Kidney tubule cell (primary cell): Measurements from ENCODE around the gene TBX3.

Source experiments
- DNase-seq: peaks from one replicate; pipeline ENCODE4 v3.0.0-alpha.2; 2018; ENCODE audit warnings: low spot score

TBX3 gene

GRCh38 chr12:114668151-114668885, 15.7 kb downstream of the TBX3 start:
- peak; percentile 94 for DNase-seq

DNA sequence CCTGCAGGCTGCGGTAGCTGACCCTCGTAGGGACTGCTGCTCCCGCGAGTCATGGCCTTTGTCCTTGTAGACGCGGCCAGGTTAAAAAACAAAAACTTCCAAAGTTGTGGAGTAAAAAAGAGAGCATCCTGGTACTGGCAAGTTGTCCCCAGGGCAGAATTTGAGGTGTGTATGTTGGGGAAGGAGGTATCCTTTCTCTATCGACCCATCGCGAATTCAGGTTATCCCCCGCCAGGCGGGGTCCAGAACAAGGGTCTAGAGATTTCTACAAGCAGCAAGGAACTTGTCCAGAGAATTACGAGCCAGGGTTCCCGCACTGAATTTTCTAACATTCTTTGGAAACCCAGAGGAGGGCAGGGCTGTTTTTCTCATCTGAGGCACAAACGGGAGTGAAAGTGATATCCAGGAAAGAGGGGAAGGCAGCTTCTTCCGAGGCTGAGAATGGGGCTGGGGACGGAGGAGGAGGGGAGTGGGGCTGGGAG, 16.3 kb downstream of the TBX3 start:
- DNase-seq: no peak

DNA sequence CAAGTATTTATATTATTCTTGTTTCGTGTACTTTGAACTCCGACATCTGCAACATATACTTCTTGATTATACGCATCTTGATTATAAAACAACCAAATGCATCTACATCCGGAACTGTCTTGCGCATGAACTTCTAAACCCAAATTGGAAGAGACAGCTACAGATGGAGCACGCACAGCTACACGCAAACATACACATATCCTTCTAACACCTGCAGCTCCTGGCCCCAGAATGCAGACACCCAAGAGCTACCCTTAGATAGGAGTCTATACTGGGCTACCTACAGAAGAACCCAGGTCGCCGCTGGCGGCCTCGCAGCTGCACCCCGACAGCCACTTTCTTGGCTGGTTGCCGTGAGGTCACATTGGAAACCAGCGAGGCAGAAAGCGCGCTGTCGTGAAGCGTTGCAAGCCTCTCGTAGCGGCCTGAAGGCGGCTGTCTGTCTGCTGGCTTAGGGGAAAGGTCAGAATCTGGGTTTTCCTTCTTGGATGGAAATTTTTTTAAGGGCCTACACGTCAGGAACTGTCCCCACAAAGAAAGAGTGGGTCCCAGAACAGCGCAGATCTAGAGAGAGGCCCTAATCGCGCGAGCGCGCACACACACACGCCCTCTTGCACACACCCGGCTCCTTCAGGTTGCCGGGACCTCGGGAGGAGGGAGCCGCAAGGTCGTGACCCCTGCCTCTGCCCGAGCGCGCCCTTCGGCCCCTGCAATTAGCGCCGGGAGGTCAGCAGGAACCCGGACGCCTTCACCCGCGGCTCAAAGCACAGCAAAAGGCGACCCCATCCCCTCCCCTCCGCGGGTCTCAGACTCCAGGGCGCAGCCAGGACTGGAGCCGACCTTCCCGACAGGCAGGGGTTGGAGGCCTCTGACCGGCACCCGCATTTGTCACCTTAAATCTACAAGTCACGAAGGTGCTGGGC, 17.0 kb downstream of the TBX3 start:
- DNase-seq: no peak

DNA sequence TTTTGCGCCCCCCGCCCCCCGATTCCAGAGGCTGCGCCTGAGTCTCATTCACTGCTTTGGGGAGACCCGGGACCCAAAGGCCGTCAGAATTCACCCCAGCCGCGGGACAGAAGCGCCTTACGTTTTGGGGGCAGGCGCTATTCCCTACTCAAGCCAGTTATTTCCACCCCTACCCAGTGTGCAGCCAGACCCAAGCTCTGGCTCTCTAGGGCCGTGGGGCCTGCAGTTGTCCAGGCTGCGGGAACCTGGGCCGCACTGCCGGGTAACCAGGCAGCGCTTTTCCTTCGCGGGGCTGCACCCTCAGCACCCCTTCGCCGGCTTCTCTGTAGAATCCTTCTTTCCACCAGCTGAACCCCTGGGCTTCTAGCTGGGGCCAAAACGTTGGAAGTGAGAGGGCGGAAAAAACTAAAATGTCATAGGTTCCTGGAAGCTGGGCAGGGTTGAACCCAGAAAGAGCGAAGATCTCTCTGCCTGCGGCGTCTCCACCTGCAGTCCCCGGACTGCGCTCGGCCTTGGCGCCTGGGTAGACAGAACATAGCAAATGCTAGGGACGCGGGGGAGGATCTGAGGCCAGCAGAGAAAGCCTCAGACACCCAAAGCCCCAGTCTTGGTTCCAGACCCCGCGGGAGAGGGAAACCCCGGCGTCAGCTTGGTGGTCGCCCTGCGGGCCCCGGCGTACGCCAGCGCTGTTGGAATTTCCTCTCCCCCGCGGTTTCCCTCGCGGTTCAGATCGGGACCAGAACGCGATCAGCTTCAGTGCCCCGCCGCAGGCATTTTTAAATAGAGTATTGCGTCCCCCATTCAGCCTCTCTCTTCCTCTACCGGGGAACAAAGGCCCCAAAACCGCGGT, 18.3 kb downstream of the TBX3 start:
- DNase-seq: no peak

DNA sequence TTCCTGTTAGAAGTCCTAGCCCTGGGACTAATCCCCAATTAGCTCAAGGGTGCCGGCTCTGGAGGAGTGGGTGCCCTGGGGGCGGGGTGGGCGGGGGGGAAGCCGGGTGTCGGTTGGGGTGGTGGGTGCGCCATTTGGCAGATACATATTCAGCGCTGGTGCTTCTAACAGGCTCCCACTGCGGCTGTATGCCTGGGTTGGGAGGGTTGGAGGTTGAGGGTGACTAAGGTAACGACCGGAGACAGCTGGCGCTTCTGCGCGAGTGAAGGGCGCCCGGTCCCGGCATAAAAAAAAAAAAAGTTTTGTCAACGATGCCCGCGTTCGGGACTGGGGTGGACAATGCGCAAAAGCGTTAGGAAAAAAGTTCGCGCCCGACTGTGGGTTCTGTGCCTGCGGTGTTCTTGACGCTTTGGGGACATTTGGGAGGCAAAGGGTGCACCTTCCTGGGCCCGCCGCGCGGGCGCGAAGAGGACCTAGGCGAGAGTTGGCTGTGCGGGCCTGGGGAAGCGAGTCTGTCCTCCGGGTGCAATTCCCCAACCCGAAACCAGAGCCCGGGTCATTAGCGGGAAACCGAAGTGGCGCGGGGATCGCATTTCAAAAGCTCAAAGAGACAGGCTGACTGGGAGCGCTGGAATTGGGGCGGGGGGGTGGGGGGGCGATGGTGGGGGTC, 19.2 kb downstream of the TBX3 start:
- DNase-seq: no peak

GRCh38 chr12:114662512-114663177, 21.3 kb downstream of the TBX3 start:
- DNase-seq: peak; percentile 94

- no peak for DNase-seq
Observed at GRCh38 chr12:114661245-114661644, 22.7 kb downstream of the TBX3 start.

DNA sequence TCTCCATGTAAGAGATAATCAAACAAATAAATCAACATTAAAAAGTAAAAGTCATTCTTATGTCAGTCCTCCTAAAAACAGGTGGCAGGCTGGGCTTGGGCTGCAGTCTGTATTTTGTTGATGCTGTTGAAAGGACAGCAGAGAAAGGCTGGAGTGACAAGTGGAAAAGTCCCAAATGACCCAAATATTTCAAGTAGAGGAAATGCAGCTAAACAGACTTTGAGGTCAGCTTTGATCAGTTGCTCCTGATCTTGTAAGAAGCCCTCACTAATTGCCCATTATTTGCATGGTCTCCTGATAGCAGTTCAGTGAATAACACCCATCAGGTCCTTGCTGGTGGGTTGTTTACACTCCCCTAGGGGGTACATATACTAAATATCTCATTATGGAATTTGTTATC, 24.9 kb downstream of the TBX3 start:
- no peak for DNase-seq

GRCh38 chr12:114658002-114658441, 26.0 kb downstream of the TBX3 start:
- no peak for DNase-seq

DNA sequence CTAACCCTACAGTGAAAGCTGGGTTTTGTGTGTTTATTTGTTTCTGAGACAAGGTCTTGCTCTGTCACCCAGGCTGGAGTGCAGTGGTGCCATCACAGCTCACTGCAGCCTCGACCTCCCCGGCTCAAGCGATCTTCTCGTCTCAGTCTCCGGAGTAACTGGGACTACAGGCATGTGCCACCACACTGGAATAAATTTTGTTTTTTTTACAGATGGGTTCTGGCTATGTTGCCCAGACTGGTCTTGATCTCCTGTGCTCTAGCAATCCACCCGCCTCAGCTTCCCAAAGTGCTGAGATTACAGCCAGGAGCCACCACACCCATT, 26.4 kb downstream of the TBX3 start:
- no peak for DNase-seq

DNA sequence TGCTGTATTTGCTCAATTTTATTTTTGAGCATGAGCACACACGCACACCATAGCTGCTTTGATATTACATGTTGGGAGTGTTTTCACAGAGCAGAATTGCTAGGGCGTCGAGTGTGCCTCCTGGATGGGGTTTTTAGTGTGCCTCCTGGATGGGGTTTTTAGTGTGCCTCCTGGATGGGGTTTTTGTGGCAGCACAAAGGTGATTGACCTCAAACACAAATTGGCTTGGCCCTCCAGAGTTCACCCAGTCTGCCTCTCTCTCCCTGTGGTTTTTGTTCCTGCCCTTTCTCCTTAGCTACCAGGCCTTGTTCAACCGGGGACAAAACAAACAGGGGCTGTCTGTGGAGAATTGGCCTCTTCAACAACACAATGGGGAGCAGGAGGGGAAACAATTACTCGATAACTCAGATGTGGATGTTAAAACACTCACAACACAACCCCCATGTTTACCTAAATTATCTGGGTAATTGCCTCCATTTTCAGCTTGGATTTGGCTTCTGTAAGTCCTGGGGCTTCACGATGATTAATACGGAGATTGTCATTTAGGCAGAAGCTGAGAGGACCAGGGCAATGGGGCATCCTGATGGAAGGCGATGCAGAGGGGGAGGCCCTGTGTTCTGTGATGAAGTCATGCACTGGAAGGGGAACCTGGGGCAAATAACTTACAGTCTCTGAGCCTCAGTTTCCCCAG, 26.9 kb downstream of the TBX3 start:
- DNase-seq: no peak

DNA sequence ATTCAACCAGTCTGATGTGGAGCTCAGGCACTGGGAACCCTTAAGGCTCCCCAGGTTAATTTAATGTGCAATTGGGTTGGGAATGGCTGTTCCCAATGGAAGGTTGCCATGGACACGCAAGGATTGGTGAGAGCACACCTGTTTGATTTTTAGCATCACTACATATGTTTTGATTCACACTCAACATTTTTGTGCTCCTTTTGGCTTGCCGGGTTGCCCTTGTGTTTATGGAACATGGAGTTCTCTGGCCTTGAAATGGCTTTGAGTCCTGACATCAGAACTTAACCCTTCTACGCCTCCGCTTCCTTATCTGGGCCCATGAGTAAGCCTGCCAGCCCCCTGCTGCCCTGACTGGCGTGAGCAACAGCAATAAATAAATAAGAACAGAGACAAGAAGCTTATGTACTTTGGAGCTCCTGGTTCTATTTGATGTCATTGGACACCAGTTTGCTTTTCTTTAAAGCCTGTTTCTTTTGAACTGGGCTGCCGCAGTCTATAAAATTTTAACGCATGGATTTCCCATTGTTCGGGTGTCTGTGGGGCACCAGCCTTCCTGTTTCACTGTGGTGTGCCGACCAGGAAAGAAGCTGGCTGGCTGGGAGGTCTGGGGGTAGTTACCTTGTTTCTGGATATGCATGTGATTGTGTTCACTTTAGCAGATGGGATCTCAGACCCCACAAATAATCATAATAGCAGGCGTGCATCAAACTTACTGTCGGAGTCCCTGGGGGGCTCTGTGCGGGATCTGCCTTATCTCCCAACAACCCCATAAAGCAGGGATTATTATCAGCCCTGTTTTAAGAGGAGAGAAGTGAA, 27.8 kb downstream of the TBX3 start:
- no peak for DNase-seq

DNA sequence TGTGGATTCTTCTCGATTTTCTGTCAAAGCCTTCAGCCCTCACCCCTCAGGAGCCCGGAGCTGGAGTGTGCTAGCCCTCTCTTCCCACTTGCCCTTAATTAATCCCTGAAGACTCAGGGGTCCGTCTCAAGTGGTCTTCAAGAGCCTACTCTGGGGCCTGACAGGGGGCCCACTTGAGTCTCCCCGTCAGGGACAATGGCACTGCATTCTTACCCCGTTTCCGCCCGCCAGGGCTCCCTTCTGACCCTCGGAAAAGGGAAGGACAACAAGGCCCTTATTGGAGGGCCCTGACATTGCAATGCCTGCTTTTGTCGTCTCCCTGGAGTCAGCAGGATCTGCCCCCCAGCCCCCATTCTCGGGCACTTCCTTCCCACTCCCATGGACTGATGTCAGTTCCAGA, 34.4 kb downstream of the TBX3 start:
- no peak for DNase-seq

DNA sequence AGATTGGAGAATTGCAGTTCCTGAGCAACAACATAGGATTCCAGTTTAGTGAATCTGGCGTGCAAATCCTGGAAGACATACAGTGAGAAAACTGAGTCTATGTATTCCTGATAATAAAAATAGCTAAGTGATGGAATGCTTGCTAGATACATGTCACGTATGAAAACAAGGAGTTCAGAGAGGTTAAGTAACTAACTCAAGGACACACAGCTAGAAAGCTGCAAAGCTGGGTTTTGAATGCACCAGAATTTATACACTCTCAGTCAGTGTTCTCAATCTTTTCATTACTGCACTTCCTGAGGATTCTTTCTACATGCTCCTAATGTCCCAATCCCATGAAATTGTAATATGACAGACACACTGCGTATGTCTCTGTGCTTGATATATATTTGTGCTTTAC, 35.3 kb downstream of the TBX3 start:
- no peak for DNase-seq

GRCh38 chr12:114638790-114639435, 45.1 kb downstream of the TBX3 start:
- DNase-seq: no peak

- DNase-seq: no peak
Observed at GRCh38 chr12:114636723-114637480, 47.1 kb downstream of the TBX3 start.

DNA sequence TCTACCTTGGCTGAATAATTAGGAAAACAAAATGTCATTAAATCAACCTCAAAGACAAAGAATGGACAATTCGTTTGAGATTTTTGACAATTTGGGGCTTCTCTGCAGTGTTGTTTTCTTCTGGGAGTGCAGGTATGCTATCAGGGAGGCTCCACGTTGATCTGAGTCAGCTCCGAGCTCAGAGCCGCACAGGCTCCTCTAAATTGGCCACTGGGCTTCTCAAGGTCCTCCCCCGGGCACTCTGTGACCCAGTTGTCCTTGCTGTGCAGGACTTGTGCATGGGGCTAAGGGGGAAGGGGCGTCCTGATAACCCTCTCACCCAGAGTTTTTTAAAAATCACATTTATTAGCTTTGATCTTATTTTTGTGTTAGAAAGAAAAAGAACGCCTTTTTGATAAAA, 52.7 kb downstream of the TBX3 start:
- no peak for DNase-seq

- no peak for DNase-seq
Observed at GRCh38 chr12:114628199-114628598, 55.8 kb downstream of the TBX3 start.
